Choroid plexus epithelial cell (primary cell): ENCODE results near the gene ELL2.
A peak's percentile ranks its signal among the peaks of the same experiment; 100 is the strongest.

Experiments
- DNase-seq: peaks from one replicate; pipeline ENCODE4 v3.0.0-alpha.2; 2010; ENCODE audit warnings: low read depth
- H3K4me3 ChIP-seq: 2 replicates; pipeline ENCODE4 v1.5.1; 2011; ENCODE audit warnings: low read depth, mild to moderate bottlenecking, control low read depth, low read length, moderate library complexity
- CTCF ChIP-seq: conservative IDR thresholded peaks from 2 replicates; pipeline ENCODE4 v1.5.1; 2011; ENCODE audit warnings: low read depth, mild to moderate bottlenecking, control low read depth, inconsistent platforms, low read length, moderate library complexity

Gene ELL2

DNA sequence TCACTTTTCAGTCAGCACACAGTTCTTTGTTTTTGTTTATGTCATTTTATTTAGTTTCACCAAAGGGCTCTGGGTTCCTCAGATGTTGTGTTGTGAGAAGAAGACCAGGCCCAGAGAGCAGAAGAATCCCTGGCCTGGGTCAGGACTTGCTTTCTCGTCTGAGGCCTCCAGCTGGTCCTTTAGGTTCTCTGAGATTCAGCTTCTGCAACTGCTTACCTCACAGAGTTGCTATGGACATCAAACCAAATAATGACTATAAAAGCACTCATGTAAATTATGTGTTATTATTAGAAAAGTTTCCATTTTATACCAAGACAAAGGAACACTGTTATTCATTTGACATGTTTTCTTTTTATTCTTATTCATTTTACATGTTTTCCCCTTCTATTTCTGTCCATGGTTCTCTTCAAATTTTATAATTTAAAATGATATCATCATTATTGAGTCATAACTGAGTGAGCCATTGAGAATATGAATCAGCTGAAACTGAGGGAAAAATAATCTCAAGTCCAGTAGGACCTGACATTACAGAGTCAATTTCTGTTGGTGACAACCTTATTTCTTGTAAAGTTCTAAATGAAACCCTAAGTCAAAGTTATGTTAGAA is 95.1 kb downstream of the ELL2 start:
- DNase-seq: peak; percentile 42
- H3K4me3 ChIP-seq: no peak overlapping the region
- TF ChIP-seq CTCF: no peak

DNA sequence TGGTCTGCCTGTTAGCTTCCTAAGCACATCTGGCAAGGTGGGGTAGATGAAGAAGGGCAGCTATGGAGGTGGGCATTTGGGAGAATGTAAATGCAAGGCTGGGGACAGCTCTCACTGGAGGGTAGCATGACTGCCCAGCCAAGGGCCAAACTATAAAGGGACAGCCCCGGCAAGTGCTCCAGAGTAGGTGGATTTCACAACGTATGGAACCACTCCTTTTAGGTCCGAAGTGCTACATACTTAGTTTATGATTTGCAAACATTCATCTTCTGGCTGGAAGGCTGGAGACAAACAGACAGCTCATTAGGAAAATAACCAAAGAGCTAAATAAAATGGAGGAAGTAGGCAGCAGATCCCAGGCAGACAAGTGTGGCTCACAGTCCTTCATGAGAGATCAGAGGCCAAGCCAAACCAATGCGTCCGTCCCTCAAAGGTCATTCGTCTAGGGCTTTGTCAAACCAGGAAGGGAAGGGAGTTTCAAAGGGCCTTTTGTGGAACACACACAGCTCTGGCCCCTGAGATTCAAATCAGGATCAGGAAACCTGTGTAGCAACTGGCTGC is 96.6 kb downstream of the ELL2 start:
- no peak overlapping the region for H3K4me3 ChIP-seq
- TF ChIP-seq CTCF: no peak
- no peak for DNase-seq

DNA sequence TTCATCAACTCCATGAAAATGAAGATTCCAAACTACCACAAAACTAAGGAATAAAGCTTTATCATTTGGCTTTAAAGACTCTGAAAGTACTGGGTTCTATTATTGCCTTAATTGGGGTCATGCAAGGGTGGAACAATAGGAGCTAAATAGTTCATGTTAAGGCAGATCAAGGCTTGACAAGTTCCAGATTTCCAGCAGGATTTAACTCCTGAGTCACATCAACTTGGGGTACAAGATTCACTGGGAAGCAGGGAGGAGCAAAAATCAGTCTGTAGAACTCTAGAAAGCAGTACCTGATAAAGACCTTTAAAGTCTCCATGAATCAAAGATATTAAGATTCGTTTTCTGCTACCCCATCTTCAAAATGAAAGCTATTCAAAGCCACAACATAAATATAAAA is 97.2 kb downstream of the ELL2 start:
- no peak for TF ChIP-seq CTCF
- H3K4me3 ChIP-seq: no peak overlapping the region
- no peak for DNase-seq

DNA sequence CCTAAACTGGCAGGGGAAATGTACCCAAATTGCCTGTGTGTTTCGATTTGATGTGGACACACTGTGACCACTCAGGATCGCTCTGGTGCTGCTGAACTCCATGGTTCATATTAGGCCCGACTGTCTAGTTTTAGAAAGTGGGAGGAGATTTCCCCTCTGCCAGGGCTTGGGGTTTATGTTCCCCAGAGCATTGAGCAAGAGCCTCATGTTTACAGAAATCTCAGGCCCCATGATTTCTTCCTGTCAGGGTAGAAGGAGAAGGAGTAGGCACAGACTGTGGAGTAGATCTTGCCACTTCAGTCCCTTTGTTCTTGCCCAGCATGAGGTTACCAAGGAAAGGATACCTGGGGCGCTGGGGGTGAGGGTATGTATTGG is 98.3 kb downstream of the ELL2 start:
- no peak for TF ChIP-seq CTCF
- DNase-seq: peak; percentile 82
- no peak overlapping the region for H3K4me3 ChIP-seq

- DNase-seq: peak; percentile 35
- H3K4me3 ChIP-seq: no peak overlapping the region
- no peak for TF ChIP-seq CTCF
Measured at GRCh38 chr5:95862671-95863382, 98.8 kb downstream of the ELL2 start.

- no peak overlapping the region for H3K4me3 ChIP-seq
- peak; percentile 35 for TF ChIP-seq CTCF
- peak; percentile 82 for DNase-seq
Measured at GRCh38 chr5:95861864-95862561, 99.6 kb downstream of the ELL2 start.
